Epithelial cell of proximal tubule (primary cell): ENCODE measurements around the gene CIAO2B. TPM values are rescaled to one million over a fixed set of nuclear protein-coding genes. Genes with fewer than 3 reads are reported as not detected.

Experiments used
- DNase-seq: peaks from one replicate; pipeline ENCODE4 v3.0.0-alpha.2; 2011; ENCODE audit warnings: low read depth
- H3K4me3 ChIP-seq: 2 replicates; pipeline ENCODE4 v1.5.1; 2011; ENCODE audit warnings: low read depth, mild to moderate bottlenecking, low read length
- CTCF ChIP-seq: conservative IDR thresholded peaks from 2 replicates; pipeline ENCODE4 v1.5.1; 2012; ENCODE audit warnings: low read depth, mild to moderate bottlenecking, low read length
- total RNA-seq: library from RNA; depleted of rRNA; stranded (reverse); fragments of >200 nt; gene quantifications from 2 replicates; pipeline ENCODE4 v1.2.3, GENCODE V29; 2015

CIAO2B gene
- total RNA-seq, 1 donor from 2014 or later, result 123 TPM

DNA sequence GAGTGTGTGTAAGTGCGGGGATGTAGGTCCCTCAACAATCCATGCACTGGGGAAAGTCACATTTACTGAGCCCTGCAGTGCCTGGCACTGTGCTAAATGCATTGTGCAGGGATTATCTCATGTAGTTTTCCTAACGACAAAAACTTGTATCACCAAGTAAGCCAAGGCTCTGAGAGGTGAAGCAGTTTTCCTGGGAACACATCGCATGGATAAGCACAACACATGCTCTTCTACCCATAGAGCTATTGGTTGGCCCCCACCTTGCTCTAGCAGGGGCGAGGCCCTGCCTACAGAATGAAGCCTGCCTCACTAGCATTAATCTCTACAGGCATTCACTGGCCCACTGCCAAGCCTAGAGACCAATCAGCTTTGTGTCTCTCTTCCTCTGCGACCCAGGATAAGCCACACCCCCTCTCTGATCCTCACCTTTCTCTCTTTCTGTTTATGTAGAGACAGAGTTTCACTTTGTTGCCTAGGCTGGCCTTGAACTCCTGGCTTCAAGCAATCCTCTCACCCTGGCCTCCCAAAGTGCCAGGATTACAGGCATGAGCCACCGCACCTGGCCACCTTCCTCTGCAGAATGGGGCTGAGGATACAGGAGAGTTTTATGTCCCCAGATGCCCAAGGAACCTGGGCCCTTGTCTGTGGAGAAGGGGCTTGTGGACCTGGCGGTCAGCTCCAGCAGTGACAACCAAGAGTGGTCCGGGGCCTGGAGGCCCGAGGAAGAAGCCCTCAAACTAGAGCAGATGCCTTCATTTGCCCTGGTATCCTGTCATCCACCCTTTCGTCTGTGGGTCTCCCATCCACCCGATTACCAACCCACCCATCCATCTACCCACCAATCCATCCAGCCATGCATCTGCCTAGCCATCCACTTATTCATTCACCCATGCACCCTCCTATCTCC is 28.3 kb downstream of the CIAO2B start:
- H3K4me3 ChIP-seq, result no peak overlapping the region
- DNase-seq, result no peak
- TF ChIP-seq CTCF, result no peak

- no peak for TF ChIP-seq CTCF
- H3K4me3 ChIP-seq, result no peak overlapping the region
These were observed 29.2 kb downstream of the CIAO2B start for GRCh38 chr16:66904846-66905632.

DNA sequence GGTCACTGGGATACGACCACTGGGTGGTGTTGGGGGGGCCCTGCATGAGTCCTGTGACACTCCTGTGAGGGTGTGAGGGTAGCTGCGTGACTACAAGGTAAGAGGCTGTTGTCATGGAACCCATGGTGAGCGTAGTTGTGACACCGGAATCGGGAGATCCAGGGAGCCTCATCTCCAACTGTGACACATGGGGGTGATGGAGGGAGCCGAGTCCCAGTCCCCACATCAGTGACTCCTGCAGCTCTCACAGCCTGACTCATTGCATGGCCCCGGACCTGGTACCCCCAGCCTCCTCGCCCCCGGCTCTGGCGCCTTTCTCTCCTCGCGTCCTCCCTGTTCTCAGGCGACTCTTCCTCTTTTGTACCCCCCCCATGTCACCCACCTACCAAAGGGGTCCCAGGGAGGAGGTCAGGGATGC is 29.8 kb downstream of the CIAO2B start:
- TF ChIP-seq CTCF, result no peak
- DNase-seq, result no peak
- H3K4me3 ChIP-seq, result no peak overlapping the region

More at GRCh38 chr16:66904846-66905632, 29.2 kb downstream of the CIAO2B start:
- DNase-seq, result no peak

DNA sequence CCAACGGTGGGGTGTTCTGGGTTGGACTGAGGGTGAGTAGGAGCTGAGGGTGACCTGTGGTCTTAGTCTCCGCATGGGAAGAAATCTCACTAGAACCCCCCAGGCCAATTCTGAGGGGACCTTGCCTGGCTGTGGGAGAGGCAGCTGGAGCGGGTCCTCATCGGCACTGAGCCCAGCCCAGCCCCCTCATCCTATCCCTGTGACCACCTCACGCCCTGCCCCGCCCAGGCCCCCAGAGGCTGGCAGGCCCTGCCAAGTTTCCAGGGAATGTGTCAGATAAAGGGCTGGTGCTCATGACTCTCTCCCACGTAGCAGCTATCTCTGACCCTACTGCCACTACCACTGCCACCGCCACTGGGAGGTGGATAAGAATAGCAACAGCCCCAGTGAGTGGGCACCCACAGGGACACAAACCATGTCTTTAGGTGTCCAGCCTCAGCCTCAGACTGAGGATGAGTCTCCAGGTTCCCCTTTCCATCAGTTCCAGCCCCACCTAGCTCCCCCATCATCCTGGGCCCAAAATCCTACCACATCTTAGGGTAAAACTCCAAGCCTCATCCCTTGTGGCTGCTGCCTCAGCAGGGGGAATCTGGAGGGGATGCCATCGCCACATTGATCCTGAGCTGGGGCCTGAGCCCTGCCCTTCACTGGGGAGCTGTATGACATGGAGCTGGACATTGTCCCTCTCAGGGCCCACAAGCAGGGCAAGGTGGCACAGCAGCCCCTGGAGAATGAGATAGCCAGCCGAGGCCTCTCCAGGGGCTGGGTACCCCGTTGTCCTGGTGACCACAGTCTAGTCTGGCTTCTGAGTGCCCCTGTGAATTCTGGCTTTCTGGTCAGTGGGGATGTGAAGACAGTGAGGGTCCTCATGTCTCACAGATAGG is 30.4 kb downstream of the CIAO2B start:
- DNase-seq, result no peak
- no peak overlapping the region for H3K4me3 ChIP-seq
- TF ChIP-seq CTCF, result no peak

- H3K4me3 ChIP-seq, result no peak overlapping the region
- no peak for DNase-seq
- no peak for TF ChIP-seq CTCF
These were observed 31.3 kb downstream of the CIAO2B start for GRCh38 chr16:66902648-66903543.

DNA sequence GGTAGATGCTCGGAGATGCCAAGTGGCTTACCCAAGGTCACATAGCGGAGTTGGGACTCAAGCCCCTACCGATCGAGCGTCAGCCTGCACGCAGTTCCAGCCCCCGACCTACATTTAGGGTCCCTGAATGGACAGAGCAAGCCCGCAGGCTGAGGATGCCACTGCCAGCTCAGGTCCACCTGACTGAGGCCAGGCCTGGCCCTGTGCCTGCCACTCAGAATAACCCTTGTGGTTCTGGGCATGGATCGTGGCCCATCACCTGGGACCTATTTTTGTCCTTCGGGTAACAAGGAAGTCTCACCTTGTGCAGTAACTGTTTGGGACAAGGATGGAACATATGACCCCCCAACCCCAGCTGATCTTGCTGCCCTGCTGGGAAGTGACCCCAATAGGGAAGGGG is 32.6 kb downstream of the CIAO2B start:
- DNase-seq, result no peak
- no peak overlapping the region for H3K4me3 ChIP-seq
- TF ChIP-seq CTCF, result no peak
